GM06990 (cell line): Measurements from ENCODE around the gene CRYL1.

Source experiments
- DNase-seq: peaks from one replicate; pipeline ENCODE4 v3.0.0-alpha.2; 2011; ENCODE audit not compliant: insufficient read length; ENCODE audit errors: extremely low read depth
- H3K27me3 ChIP-seq: replicated peaks from 2 replicates; pipeline ENCODE4 v1.6.0; 2011; ENCODE audit warnings: low read length; ENCODE audit not compliant: control insufficient read depth, insufficient read depth
- H3K36me3 ChIP-seq: 2 replicates; pipeline ENCODE4 v1.5.1; 2011; ENCODE audit warnings: low read length; ENCODE audit not compliant: control insufficient read depth, insufficient read depth
- H3K4me3 ChIP-seq: replicated peaks from 2 replicates; pipeline ENCODE4 v1.5.1; 2011; ENCODE audit warnings: low read depth, mild to moderate bottlenecking, control low read depth, low read length
- TF ChIP-seq, protein P1 (sequence below): IDR thresholded peaks from 2 replicates; pipeline ENCODE4 v1.5.1; 2011; ENCODE audit warnings: low read length, control low read depth, mild to moderate bottlenecking, inconsistent platforms; ENCODE audit not compliant: insufficient read depth, poor library complexity, severe bottlenecking

Gene CRYL1

DNA sequence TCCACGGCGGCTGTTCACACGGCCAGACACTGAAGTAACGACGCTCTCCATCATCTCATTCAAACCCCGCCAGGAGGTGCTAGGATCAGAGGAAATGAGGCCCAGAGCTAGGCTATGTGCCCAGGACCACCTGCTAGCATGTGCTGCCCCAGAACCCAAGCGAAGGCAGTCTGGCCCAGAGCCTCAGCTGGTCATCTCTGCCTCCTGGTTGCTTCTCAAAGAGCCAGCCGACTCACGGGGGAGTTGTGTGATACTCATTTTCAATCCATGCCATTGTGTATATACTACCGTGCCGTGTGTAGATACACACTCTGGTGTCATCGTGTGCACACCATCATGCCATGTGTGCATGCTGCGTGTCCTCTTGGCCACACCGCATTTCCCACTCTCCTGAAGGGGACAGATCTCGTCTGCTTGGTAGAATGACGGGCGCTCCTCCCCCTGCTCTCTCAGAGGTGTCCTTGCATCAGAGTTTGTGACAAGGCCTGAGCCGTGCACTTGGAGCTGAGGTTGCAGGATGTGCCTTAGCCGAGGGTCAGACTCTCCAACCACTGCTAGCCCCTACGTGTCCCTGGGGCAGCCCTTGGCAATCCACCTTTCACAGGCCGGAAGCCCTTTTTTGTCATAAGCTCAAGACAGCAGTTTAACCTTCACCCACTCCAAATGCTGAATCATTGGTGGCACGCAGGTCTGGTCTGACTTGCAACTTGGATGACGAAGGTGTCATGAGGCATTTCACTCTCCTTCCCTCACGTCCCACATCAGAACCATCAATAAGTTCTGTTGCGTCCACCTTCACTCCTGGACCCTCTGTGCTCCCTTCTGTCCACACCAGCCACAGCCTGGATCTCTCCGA, 130.4 kb downstream of the CRYL1 start:
- Histone ChIP-seq H3K36me3 (no peaks in the 10 kb centered on the region), H3K4me3 (no peak overlapping the region), H3K27me3 (no peaks in the 10 kb centered on the region)
- DNase-seq: no peak
- TF ChIP-seq, protein P1, sequence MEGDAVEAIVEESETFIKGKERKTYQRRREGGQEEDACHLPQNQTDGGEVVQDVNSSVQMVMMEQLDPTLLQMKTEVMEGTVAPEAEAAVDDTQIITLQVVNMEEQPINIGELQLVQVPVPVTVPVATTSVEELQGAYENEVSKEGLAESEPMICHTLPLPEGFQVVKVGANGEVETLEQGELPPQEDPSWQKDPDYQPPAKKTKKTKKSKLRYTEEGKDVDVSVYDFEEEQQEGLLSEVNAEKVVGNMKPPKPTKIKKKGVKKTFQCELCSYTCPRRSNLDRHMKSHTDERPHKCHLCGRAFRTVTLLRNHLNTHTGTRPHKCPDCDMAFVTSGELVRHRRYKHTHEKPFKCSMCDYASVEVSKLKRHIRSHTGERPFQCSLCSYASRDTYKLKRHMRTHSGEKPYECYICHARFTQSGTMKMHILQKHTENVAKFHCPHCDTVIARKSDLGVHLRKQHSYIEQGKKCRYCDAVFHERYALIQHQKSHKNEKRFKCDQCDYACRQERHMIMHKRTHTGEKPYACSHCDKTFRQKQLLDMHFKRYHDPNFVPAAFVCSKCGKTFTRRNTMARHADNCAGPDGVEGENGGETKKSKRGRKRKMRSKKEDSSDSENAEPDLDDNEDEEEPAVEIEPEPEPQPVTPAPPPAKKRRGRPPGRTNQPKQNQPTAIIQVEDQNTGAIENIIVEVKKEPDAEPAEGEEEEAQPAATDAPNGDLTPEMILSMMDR: no peak

DNA sequence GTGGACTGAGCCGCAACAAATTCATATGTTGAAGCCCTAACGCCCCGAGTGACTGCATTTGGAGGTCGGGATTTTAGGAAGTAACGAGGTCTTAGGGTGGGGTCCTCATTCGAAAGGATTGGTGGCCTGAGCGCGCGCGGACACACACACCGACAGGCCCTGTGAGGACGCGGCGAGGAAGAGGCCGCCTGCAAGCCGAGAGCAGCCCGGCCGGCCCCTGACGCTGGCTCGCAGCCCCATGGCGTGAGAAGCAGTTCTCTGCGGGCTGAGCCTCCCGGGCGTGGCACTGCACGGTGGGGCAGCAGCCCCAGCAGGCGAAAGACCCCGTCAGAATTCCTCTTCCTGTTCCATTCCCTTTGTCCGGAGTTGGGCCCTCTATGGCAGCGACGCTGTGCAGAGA, 131.2 kb downstream of the CRYL1 start:
- TF ChIP-seq, protein P1: no peak
- DNase-seq: no peak
- Histone ChIP-seq H3K27me3 (no peaks in the 10 kb centered on the region), H3K36me3 (no peaks in the 10 kb centered on the region), H3K4me3 (no peak overlapping the region)

DNA sequence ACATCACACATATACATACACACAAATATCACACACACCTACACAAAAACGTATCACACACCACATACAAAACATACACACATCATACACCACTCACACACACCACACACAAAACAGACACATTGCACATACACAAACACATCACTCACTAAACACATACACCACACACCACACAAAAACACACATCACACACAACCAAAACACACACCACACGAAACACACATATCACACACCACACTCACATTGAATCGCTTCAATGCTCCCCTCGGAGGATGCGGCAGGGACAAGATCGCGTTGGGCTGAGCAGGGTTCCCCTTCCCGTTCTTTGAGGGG, 131.5 kb downstream of the CRYL1 start:
- Histone ChIP-seq H3K36me3 (no peaks in the 10 kb centered on the region), H3K27me3 (no peaks in the 10 kb centered on the region), H3K4me3 (no peak overlapping the region)
- DNase-seq: no peak
- TF ChIP-seq, protein P1: no peak

DNA sequence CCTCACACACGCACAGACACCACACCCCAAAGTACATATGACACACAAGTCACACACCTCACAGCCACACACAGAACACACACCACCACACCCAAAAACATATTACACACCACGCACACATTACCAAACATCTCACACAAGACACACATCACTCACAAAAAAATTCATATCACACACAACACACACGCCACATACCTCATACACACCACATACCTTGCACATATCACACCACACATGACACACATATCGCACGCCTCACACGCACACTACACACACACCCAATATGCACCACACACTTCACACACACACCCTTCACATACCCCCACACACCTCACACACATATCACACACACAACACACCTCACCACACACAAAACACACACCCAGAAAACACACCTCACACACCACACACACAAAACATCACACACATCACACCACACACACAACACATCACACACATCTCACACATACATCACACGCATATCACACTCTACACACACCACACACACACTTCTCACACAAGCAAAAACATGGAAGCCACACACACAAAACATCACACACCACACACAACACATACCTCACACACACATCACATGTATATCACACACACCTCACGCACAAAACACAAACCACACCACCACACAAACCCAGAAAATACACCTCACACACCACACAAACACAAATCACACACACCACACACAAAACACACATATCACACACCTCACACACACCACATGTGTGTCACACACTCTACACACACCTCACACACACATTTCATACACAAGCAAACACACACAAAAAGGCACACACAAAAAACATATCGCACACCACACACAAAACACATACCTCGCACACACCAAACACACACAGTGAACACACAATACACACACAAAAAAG, 132.1 kb downstream of the CRYL1 start:
- Histone ChIP-seq H3K4me3 (no peak overlapping the region), H3K27me3 (no peaks in the 10 kb centered on the region), H3K36me3 (no peaks in the 10 kb centered on the region)
- TF ChIP-seq, protein P1: no peak
- no peak for DNase-seq

DNA sequence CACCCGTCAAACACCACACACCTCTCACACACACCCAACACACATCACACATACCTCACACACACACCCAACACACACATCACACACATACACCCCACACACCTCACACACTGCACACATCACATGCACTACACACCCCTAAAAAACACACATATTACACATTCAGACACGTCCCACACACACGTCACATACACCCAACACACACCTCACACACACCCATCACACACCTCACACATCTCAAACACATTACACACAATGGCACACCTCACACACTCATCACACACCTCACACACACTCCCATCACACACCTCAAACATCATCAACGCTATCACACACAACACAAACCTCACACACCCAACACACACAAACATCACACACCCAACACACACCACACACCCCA, 133.1 kb downstream of the CRYL1 start:
- Histone ChIP-seq H3K36me3 (no peaks in the 10 kb centered on the region), H3K4me3 (no peak overlapping the region), H3K27me3 (no peaks in the 10 kb centered on the region)
- TF ChIP-seq, protein P1: no peak
- no peak for DNase-seq
